HG03135 (cell line): ENCODE results near the gene KRTAP10-4.
"Not testable (repeated sequence)": the region's sequence is repeated elsewhere in the genome, so short reads cannot be mapped to it uniquely, and the experiment has no call there.

Source experiments
- ATAC-seq: cut with Tn5 transposase; IDR thresholded peaks from one replicate; pipeline ENCODE4 v1.9.1; 2021; ENCODE audit warnings: mild to moderate bottlenecking, moderate library complexity; ENCODE audit not compliant: unreplicated experiment

The KRTAP10-4 gene

DNA sequence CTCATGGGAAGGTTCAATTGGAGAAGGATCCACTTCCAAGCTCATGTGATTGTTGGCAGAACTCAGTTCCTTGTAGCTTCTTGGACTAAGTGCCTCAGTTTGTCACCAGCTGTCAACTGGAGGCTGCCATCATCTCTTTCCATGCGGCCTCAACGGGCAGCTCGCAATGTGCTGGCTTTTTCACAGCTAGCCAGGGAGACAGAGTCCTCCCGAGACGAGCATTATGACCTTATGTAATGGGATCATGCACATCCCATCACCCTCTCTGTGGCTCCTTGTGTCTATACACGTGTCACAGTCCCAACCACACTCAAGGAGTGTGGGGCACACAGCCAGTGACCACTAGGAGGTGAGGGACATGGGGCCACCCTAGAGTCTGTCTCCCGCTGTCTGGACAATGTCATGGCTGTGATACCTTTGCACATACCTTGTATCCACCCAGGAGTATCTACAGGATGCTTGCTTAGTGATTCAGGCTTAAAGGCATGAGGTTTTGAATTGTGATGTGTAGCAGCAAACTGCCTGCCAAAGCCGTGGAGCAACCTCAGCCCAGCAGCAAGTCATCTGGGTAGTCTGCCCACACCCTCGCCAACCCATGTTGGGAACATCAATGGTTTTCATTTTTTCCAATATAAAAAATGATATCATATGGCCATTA is 22.7 kb downstream of the KRTAP10-4 start:
- no peak for ATAC-seq

GRCh38 chr21:44598061-44598460 is 24.5 kb downstream of the KRTAP10-4 start:
- no peak for ATAC-seq

GRCh38 chr21:44599264-44600029 is 25.9 kb downstream of the KRTAP10-4 start:
- no peak for ATAC-seq

- not testable (repeated sequence) for ATAC-seq
Observed at GRCh38 chr21:44600118-44600978, 26.8 kb downstream of the KRTAP10-4 start, which contains the start of gene KRTAP10-7. Gene KRTAP10-7 (plus strand): TSS chr21:44600597. CDS start chr21:44600622, 25 bp downstream.

- not testable (repeated sequence) for ATAC-seq
Observed at GRCh38 chr21:44601091-44601490, 27.6 kb downstream of the KRTAP10-4 start.

- ATAC-seq = no peak
Observed at GRCh38 chr21:44601596-44602462, 28.3 kb downstream of the KRTAP10-4 start.

- no peak for ATAC-seq
Observed at GRCh38 chr21:44602463-44602850, 28.9 kb downstream of the KRTAP10-4 start.

GRCh38 chr21:44603109-44603875 is 29.8 kb downstream of the KRTAP10-4 start:
- ATAC-seq = no peak

DNA sequence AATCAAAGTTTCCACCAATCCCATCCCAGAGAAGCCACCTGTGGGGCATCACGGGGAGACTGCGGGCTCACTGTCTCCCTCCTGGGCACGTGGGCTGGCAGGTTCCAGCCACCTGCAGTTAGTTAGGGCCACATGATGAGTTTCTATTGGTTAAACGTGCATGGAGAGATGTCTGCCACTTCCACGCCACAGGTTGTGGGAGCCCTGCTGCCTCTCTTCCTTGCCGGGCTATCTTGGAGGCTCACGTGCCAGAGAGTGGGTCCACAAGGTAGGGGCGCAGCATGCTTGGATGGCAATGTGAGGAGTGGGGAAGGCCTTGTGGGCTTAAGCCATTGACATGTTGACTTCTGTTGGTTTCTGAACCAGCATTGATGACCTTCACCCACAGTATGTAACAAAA is 30.4 kb downstream of the KRTAP10-4 start:
- no peak for ATAC-seq

DNA sequence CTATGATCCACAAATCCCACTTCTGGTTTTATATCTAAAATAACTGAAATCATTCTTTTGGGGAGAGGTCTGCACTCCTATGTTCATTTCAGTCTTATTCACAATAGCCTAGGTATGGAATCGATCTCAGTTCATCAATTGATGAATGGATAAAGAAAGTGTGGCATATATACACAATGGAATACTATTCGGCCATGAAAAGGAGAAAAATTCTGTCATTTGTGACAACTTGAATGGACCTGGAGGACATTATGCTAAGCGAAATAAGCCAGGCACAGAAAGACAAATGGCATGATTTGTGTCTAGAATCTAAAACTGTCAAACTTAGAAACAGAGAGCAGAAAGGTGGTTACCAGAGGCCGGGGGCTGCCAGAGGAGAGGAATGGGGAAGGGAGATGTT is 33.0 kb downstream of the KRTAP10-4 start:
- no peak for ATAC-seq

DNA sequence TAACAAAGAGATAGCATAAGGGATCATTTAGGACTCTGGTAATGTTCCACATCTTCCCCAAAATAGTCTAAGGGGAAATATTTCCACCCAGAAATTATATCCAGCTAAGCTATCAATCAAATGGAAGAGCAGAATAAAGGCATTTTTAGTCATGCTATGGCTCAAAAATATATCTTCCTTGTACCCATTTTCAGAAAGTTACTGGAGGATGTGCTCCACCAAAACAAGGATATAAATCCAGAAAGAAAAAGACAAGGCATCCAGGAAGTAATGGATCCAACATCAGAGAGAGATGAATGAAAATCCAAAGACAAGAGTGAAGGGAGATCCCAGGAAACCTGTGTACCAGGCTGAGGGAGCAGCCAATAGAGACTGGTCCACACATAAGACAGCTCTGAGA is 35.7 kb downstream of the KRTAP10-4 start:
- no peak for ATAC-seq

DNA sequence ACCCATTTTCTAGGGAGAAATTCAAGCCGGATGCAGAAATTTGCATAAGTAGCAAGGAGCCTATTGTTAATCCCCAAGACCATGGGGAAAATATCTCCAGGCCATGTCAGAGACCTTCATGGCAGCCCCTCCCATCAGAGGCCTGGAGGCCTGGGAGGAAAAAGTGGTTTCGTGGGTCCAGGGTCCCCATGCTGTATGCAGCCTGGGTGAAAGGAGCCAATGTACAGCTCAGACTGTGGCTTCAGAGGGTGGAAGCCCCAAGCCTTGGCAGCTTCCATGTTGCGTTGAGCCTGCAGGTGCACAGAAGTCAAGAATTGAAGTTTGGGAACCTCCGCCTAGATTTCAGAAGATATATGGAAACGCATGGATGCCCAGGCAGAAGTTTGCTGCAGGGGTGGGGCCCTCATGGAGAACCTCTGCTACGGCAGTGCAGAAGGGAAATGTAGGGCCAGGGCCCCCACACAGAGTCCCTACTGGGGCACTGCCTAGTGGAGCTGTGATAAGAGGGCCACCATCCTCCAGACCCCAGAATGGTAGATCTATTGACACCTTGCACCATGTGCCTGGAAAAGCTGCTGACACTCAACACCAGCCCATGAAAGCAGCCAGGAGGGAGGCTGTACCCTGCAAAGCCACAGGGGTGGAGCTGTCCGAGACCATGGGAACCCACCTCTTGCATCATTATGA is 36.8 kb downstream of the KRTAP10-4 start:
- not testable (repeated sequence) for ATAC-seq

DNA sequence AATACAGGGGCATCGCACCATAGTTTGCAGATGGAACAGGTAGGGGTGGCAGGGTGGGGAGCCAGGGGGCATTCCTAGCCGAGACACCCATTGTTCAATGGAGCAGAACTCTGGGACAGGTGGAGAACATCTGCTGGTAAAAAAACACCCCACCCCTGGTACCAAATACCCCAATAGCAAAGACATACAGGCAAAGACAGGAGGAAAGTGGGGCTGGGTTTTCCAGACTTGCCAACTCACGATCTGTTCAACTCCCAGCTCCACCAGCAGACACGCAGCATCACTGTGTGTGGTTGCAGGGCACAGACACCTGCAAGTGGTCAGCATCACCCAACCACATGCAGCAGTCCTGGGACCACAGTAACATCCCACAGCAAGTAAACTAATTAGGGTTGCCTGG is 38.0 kb downstream of the KRTAP10-4 start:
- ATAC-seq = no peak

GRCh38 chr21:44612029-44612486 is 38.5 kb downstream of the KRTAP10-4 start, which contains the start of gene KRTAP10-8:
Gene KRTAP10-8 (plus strand): TSS chr21:44612079. CDS start chr21:44612101, 22 bp downstream.
- no peak for ATAC-seq

- ATAC-seq = no peak
Observed at GRCh38 chr21:44612669-44613229, 39.2 kb downstream of the KRTAP10-4 start.

GRCh38 chr21:44613386-44614155 is 40.0 kb downstream of the KRTAP10-4 start:
- ATAC-seq = no peak

DNA sequence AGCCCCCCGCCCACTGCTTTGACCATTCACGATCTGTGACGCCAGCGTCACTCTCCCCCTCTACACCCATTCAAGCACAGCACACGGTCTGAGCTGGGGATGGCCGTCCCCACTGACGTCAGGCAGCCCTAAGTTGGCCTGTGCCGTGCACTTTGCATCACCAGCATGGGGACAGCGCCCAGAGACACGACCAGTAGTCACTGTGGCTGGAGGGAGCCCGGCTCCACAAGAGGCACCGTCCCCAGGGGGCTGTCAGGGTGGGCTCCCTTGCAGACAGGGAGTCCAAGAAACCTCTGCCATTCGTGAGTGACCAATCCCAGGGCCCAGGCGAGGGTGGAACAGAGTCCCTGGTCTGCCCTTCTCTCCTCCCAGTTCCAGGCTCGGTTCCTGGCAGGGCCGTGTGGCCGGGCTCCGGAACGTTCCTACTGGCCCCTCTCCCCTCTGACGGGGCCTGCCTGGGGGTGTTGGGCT is 40.7 kb downstream of the KRTAP10-4 start:
- ATAC-seq = no peak

DNA sequence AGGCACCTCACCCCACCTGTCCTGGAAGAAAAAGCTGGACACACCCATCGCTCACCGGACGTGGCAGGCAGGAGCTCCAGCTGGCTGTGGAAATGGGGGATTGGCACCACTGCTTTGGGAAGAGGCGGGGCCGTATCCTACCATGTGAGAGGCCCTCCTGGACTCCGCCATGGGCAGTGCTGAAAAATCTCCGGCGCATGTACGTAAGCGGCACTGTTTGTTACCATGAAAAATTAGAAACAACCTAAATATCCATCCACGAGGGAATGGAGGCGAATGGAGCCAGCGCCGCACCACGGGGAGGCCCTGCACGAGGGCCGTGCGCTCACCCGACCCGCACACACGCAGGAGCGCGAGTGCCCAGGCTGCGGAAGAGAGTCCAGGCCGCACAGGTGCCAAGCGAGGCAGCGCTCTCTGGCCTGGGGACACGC is 41.4 kb downstream of the KRTAP10-4 start:
- no peak for ATAC-seq
